HG03460 (cell line): Measurements from ENCODE around the gene CNR2.
"Not testable (repeated sequence)": the region's sequence is repeated elsewhere in the genome, so short reads cannot be mapped to it uniquely, and the experiment has no call there.

Source experiments
- ATAC-seq: cut with Tn5 transposase; IDR thresholded peaks from one replicate; pipeline ENCODE4 v1.9.1; 2021; ENCODE audit not compliant: unreplicated experiment

Gene CNR2

DNA sequence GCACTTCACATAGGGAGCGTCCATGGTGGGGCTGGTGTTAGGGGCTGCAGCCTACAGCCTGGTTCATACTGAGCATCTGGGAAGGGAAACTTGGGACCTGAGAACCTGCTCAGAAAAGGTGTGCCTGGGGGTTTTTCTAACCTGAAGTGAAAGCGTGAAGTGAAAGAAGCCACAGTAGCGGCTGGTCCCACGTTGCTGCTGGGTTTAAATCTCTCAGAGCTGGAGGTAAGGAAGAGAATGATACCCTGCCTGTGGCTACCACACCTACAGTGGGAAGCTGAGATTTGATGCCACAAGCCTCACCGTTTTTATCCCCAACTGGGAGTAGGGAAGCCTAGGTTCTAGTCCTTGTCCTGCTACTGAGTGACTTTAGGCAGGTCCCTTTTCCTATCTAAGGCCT is 24.1 kb downstream of the CNR2 start:
- peak; percentile 63 for ATAC-seq

DNA sequence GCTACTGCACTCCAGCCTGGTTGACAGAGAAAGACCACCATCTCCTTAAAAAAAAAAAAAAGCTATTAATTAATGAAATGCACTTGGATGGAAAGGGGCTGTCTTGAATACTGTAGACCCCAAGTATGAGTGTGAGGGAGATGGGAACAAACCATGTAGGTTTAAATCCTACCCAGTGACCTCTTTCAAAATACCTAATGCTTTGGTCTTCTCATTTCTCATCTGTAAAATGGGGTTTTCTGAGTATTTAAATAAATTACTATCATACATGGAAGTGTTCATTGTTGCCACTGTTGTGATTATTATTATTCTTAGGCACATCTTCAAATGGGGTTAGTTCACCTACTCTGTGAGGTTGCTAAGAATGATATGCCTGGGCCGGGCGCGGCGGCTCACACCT is 27.9 kb downstream of the CNR2 start:
- ATAC-seq: no peak

- ATAC-seq: no peak
These were observed 30.4 kb downstream of the CNR2 start for GRCh38 chr1:23882746-23883145.

- no peak for ATAC-seq
These were observed 33.4 kb downstream of the CNR2 start for GRCh38 chr1:23879809-23880208.

GRCh38 chr1:23878668-23879067 is 34.5 kb downstream of the CNR2 start:
- ATAC-seq: no peak

- ATAC-seq: no peak
These were observed 37.8 kb downstream of the CNR2 start for GRCh38 chr1:23875382-23875781.

GRCh38 chr1:23872421-23872820 is 40.7 kb downstream of the CNR2 start:
- no peak for ATAC-seq

GRCh38 chr1:23869051-23869450 is 44.1 kb downstream of the CNR2 start:
- no peak for ATAC-seq

- no peak for ATAC-seq
These were observed 44.6 kb downstream of the CNR2 start for GRCh38 chr1:23868557-23869016.

DNA sequence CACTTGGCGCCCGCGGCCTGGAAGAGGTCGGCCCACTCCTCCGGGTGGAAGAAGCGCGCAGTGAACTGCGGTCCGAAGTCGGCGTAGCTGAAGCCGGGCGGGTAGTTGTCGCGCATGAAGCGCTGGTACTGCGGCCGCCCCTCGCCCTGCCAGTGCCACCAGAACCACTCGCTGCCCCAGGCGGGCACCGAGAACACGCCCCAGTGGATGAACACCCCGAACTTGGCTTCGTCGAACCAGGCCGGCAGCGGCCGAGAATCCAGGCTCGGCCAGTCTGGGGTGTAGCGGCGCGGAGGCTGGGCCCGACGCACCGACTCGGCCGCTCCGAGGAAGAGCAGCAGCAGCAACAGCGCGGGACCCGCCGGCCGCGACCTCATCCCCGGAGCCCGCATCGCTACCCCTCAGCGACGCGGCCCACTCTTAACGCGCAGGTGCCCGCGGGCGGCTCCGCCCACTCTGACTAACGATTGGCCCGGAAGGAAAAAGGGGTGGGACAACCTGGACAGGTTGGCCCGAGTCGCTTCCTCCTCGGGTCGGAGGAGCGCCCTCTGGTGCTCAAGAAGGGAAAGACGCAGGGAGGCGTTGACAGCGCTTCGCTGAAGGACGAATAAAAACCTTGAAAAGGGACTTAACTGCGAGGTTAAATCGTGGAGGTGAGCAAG is 45.1 kb downstream of the CNR2 start, which contains the start of gene FUCA1:
Gene FUCA1, minus strand, starts transcription at position 396 of the 662 bp plus-strand sequence. Its CDS starts 4 bp downstream, at position 392.
- peak; percentile 71 for ATAC-seq

GRCh38 chr1:23867542-23867894 is 45.6 kb downstream of the CNR2 start:
- ATAC-seq: peak; percentile 25

- ATAC-seq: no peak
These were observed 47.6 kb downstream of the CNR2 start for GRCh38 chr1:23865543-23865930.

DNA sequence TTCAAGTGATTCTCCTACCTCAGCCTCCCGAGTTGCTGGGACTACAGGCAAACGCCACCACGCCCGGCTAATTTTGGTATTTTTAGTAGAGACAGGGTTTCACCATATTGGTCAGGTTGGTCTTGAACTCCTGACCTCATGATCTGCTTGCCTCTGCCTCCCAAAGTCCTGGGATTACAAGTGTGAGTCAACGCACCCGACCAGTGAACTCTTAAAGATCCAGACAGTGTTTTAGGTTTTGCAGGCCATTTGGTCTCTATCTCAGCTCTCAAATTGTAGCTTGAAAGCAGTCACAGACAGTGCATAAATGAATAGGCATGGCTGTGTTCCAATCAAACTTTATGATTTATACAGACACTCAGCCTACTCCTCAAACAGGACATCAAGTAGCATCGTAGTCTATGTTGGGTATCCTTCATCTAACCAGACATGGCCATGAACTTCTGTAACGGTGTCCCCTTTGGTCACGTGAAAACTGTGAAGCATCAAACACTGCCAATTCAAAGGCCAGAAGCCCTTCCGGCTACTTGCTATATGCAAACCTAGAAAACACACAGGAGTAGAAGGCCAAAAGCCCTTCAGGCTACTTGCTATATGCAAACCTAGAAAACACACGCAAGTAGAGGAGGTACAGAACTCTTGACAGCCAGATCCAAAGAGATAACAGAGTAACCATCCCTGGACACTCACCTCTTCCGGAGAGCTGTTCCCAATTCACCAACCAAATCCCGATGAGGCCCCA is 48.2 kb downstream of the CNR2 start:
- ATAC-seq: no peak

DNA sequence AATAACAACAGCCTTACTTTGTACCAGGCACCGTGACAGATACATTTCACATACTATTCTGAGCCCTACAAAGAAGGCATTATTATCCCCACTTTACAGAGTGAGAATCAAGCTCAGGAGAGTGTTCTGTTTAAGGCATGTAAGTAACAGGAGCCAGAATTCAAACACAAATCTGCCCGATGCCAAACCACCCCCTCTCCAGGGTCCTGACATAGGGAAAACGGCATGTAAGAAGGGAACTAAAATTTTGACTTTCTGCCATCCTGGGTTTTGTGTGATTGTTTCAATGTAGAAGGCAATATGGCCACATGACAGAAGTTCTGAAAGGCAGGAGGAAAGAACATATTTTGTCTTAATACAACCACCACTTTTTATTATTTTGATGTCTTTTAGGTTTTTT is 50.5 kb downstream of the CNR2 start:
- no peak for ATAC-seq

GRCh38 chr1:23854568-23854967 is 58.6 kb downstream of the CNR2 start:
- ATAC-seq: no peak

- ATAC-seq: not testable (repeated sequence)
These were observed 60.0 kb downstream of the CNR2 start for GRCh38 chr1:23853124-23853523.

- ATAC-seq: not testable (repeated sequence)
These were observed 61.8 kb downstream of the CNR2 start for GRCh38 chr1:23851406-23851805.

- no peak for ATAC-seq
These were observed 64.2 kb downstream of the CNR2 start for GRCh38 chr1:23848673-23849616.

DNA sequence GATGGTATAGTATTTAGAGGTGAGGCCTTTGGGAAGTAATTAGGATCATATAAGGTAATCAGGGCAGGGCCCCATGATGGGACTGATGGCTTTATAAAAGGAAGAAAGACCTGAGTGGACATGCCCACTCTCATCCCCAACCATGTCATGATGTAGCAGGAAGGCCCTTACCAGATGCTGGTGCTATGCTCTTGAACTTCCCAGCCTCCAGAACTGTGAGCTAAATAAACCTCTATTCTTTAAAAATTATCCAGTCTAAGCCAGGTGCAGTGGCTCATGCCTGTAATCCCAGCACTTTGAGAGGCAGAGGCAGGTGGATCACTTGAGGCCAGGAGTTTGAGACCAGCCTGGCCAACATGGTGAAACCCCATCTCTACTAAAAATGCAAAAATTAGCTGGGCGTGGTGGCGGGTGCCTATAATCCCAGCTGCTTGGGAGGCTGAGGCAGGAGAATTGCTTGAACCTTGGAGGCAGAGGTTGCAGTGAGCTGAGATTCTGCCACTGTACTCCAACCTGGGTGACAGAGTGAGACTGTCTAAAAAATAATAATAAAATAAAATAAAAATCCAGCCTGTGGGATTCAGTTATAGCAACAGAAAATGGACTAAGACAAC is 65.6 kb downstream of the CNR2 start:
- ATAC-seq: not testable (repeated sequence)

DNA sequence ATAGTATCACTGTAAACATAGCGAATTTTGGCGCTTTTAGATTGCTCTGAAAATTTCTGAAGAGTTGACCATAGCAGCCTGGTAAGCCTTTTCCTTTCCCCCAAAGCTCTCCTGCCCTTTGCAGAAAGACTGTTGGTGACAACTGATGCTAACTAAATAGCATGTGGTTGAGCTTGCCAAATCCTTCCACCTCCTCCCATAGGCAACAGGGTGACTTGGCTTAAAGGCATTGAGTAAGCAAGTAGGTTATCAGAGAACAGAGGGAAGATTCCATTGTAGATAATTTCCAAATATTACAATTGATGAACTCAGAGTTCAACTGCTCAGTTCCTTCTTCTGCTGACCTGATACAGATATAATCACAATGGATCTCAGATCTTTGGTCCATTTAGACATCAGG is 68.0 kb downstream of the CNR2 start:
- ATAC-seq: no peak

GRCh38 chr1:23843644-23844043 is 69.5 kb downstream of the CNR2 start:
- no peak for ATAC-seq
